Right atrium auricular region (tissue), 2 donors: ENCODE data around the gene LGR5. TPM values are rescaled to one million over a fixed set of nuclear protein-coding genes. Genes with fewer than 3 reads are reported as not detected.
"Not testable (repeated sequence)": the region's sequence is repeated elsewhere in the genome, so short reads cannot be mapped to it uniquely, and the experiment has no call there.

Experiments used
- DNase-seq: peaks from one replicate; pipeline ENCODE4 v3.0.0-alpha.2; 2019; ENCODE audit warnings: low spot score
- H3K27ac ChIP-seq, 2 donors: fragments of 200-600 bp; sonication (generic); 1 replicate in 1 of 2; 2 replicates in 1 of 2; pipeline ENCODE4 v1.5.1; 2016 to 2019
- H3K27me3 ChIP-seq, 2 donors: fragments of 200-600 bp; sonication (generic); one replicate each; pipeline versions ENCODE4 v1.5.1 to v1.6.0; 2017 to 2019
- H3K36me3 ChIP-seq: fragments of 200-600 bp; sonication (generic); one replicate; pipeline ENCODE4 v1.5.1; 2016
- H3K4me1 ChIP-seq, 2 donors: fragments of 200-600 bp; sonication (generic); one replicate each; pipeline versions ENCODE4 v1.5.1 to v1.6.0; 2017 to 2019
- H3K4me3 ChIP-seq, 2 donors: fragments of 200-600 bp; sonication (generic); 1 replicate in 1 of 2; 2 replicates in 1 of 2; pipeline ENCODE4 v1.5.1; 2017 to 2019; ENCODE audit warnings: mild to moderate bottlenecking in 1 of 2, moderate library complexity in 1 of 2
- H3K9me3 ChIP-seq, 2 donors: fragments of 200-600 bp; sonication (generic); one replicate each; pipeline ENCODE4 v1.5.1; 2019
- total RNA-seq, 2 donors: library from RNA; depleted of rRNA; stranded (reverse); fragments of >200 nt; gene quantifications; one replicate each; pipeline ENCODE4 v1.1.0, GENCODE V29; 2016
- TF ChIP-seq, protein P1 (sequence below), 2 donors: fragments of 200-600 bp; sonication (generic); IDR thresholded peaks; one replicate each; pipeline ENCODE4 v1.5.1; 2019; ENCODE audit warnings: antibody characterized with exemption in 2 of 2

Gene LGR5
- total RNA-seq, 2 donors from 2014 or later = 0.19 to 0.31 TPM

- H3K9me3 ChIP-seq = no peaks in the 10 kb centered on the region
- H3K4me3 ChIP-seq = no peak overlapping the region
- TF ChIP-seq, protein P1, sequence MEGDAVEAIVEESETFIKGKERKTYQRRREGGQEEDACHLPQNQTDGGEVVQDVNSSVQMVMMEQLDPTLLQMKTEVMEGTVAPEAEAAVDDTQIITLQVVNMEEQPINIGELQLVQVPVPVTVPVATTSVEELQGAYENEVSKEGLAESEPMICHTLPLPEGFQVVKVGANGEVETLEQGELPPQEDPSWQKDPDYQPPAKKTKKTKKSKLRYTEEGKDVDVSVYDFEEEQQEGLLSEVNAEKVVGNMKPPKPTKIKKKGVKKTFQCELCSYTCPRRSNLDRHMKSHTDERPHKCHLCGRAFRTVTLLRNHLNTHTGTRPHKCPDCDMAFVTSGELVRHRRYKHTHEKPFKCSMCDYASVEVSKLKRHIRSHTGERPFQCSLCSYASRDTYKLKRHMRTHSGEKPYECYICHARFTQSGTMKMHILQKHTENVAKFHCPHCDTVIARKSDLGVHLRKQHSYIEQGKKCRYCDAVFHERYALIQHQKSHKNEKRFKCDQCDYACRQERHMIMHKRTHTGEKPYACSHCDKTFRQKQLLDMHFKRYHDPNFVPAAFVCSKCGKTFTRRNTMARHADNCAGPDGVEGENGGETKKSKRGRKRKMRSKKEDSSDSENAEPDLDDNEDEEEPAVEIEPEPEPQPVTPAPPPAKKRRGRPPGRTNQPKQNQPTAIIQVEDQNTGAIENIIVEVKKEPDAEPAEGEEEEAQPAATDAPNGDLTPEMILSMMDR (IDR thresholded peaks at IDR 0.05) = no peak
- no peak overlapping the region for H3K27ac ChIP-seq
- H3K27me3 ChIP-seq = no peaks in the 10 kb centered on the region
- DNase-seq = no peak
- H3K36me3 ChIP-seq = no peaks in the 10 kb centered on the region
- no peaks in the 10 kb centered on the region for H3K4me1 ChIP-seq
Measured at GRCh38 chr12:71565535-71565934, 125.9 kb downstream of the LGR5 start.

DNA sequence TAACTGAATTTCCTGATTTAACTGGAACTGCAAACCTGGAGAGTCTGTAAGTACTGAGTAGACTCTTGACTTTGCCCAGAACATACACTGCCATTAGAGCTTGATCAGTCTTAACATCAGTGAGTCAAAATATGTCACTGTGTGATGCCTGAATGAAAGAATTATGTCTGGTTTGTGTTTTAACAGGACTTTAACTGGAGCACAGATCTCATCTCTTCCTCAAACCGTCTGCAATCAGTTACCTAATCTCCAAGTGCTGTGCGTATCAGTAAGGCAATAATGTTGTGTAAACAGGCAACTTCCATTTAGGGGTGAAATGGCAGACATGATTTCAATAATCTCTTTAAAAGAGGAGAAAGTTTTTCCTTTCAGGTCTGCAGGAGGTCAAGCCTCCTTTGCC, 127.1 kb downstream of the LGR5 start:
- no peak overlapping the region for H3K4me3 ChIP-seq
- H3K27ac ChIP-seq = no peak overlapping the region
- no peaks in the 10 kb centered on the region for H3K36me3 ChIP-seq
- TF ChIP-seq, protein P1 (IDR thresholded peaks at IDR 0.05) = no peak
- no peaks in the 10 kb centered on the region for H3K9me3 ChIP-seq
- no peaks in the 10 kb centered on the region for H3K4me1 ChIP-seq
- no peaks in the 10 kb centered on the region for H3K27me3 ChIP-seq
- no peak for DNase-seq

DNA sequence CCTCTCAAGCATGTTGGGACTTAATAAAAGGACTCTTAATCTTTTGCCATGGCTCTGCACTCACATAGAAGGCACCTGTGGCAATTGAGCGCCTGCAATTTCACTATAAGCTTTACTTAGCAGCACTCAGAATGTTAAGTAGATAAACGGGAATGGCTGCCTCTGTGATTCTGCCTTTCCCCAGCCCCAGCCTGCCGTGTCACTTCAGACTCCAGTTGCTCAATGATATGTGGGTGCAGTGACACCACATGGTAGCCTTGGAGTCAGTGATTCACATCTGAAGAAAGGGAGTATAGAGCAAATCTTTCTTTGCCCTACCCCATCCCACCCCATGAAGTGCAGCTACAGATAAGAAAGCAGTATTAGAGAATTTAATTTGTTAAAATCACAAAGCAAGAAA, 127.9 kb downstream of the LGR5 start:
- no peaks in the 10 kb centered on the region for H3K4me1 ChIP-seq
- no peaks in the 10 kb centered on the region for H3K27me3 ChIP-seq
- TF ChIP-seq, protein P1 (IDR thresholded peaks at IDR 0.05) = no peak
- H3K36me3 ChIP-seq = no peaks in the 10 kb centered on the region
- no peak for DNase-seq
- H3K4me3 ChIP-seq = no peak overlapping the region
- no peaks in the 10 kb centered on the region for H3K9me3 ChIP-seq
- no peak overlapping the region for H3K27ac ChIP-seq

DNA sequence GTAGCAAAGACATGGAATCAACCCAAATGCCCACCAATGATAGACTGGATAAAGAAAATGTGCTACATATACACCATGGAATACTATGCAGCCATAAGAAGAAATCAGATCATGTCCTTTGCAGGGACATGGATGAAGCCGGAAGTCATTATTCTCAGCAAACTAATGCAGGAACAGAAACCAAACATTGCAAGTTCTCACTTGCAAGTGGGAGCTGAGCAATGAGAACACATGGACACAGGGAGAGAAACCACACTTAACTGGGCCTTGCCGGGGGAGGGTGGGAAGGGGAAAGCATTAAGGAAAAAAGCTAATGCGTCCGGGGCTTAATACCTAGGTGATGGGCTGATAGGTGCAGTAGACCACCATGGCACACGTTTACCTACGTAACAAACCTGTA, 130.3 kb downstream of the LGR5 start:
- DNase-seq, H3K36me3 ChIP-seq, H3K27ac ChIP-seq, H3K4me1 ChIP-seq, H3K27me3 ChIP-seq, H3K9me3 ChIP-seq, H3K4me3 ChIP-seq: not testable (repeated sequence)

- H3K9me3 ChIP-seq = no peaks in the 10 kb centered on the region
- H3K4me3 ChIP-seq = no peak overlapping the region
- H3K36me3 ChIP-seq = no peaks in the 10 kb centered on the region
- H3K27ac ChIP-seq = no peak overlapping the region
- no peaks in the 10 kb centered on the region for H3K27me3 ChIP-seq
- H3K4me1 ChIP-seq = no peaks in the 10 kb centered on the region
- TF ChIP-seq, protein P1 (IDR thresholded peaks at IDR 0.05) = no peak
- no peak for DNase-seq
Measured at GRCh38 chr12:71576496-71576895, 136.9 kb downstream of the LGR5 start.

DNA sequence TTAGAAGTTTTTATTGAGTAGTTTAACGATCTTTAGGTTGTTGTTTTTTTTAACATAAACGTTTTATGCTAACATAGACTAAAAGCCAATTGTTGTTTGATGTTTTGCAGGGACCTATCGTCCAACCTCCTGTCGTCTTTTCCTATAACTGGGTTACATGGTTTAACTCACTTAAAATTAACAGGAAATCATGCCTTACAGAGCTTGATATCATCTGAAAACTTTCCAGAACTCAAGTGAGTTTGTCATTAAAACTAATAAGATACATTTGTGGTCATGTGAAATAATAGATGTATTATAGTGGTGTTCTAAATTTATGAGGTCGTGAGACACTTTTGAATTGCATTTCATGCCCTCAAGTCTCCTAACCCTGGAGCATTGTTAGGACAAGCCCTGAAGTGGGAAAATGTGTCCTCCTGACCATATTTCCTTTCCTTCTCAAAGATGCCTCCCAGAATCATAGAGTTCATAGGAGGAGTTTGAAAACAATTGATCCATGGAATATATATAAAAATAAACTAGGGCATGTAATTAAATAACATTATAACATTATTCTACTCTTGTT, 139.2 kb downstream of the LGR5 start:
- TF ChIP-seq, protein P1 (IDR thresholded peaks at IDR 0.05) = no peak
- no peaks in the 10 kb centered on the region for H3K4me1 ChIP-seq
- no peaks in the 10 kb centered on the region for H3K9me3 ChIP-seq
- no peaks in the 10 kb centered on the region for H3K36me3 ChIP-seq
- H3K27me3 ChIP-seq = no peaks in the 10 kb centered on the region
- no peak for DNase-seq
- no peak overlapping the region for H3K27ac ChIP-seq
- no peak overlapping the region for H3K4me3 ChIP-seq
